Neural cell (in vitro differentiated cells): ENCODE results near the gene ARHGAP45. TPM values are rescaled to one million over a fixed set of nuclear protein-coding genes. Genes with fewer than 3 reads are reported as not detected.

Experiments
- H2AFZ ChIP-seq: fragments of 200-600, 300-800 bp; sonication (generic), shearing (Covaris generic); 2 replicates; pipeline ENCODE4 v1.6.0; 2014; ENCODE audit warnings: low read depth, mild to moderate bottlenecking, antibody characterized with exemption, low read length, moderate library complexity
- H3F3A ChIP-seq: fragments of 200-600 bp; shearing (Covaris generic); 2 replicates; pipeline ENCODE4 v1.6.1; 2016; ENCODE audit warnings: mild to moderate bottlenecking, moderate library complexity, mixed read lengths, antibody characterized with exemption, low read length; ENCODE audit not compliant: insufficient read depth, poor library complexity, severe bottlenecking
- H3K27ac ChIP-seq: fragments of 200-600, 300-800 bp; sonication (generic), shearing (Covaris generic); 2 replicates; pipeline ENCODE4 v1.5.1; 2014; ENCODE audit warnings: mild to moderate bottlenecking, low read length, moderate library complexity
- H3K27me3 ChIP-seq: fragments of 300-800, 200-600 bp; sonication (generic), shearing (Covaris generic); 2 replicates; pipeline ENCODE4 v1.6.0; 2014; ENCODE audit warnings: mild to moderate bottlenecking, low read depth, low read length, moderate library complexity; ENCODE audit not compliant: insufficient read depth
- H3K36me3 ChIP-seq: fragments of 300-800, 200-600 bp; sonication (generic), shearing (Covaris generic); 2 replicates; pipeline ENCODE4 v1.5.1; 2014; ENCODE audit warnings: mild to moderate bottlenecking, antibody characterized with exemption, low read length, moderate library complexity; ENCODE audit not compliant: insufficient read depth
- H3K4me2 ChIP-seq: fragments of 300-800, 200-600 bp; sonication (generic), shearing (Covaris generic); 2 replicates; pipeline ENCODE4 v1.6.0; 2014; ENCODE audit warnings: mild to moderate bottlenecking, low read length
- H3K4me3 ChIP-seq: fragments of 300-800, 200-600 bp; sonication (generic), shearing (Covaris generic); 2 replicates; pipeline ENCODE4 v1.5.1; 2014; ENCODE audit warnings: mild to moderate bottlenecking, low read length, moderate library complexity
- H3K79me2 ChIP-seq: fragments of 200-600 bp; shearing (Covaris generic); replicated peaks from 2 replicates; pipeline ENCODE4 v1.6.0; 2014; ENCODE audit warnings: mild to moderate bottlenecking, low read length, moderate library complexity; ENCODE audit not compliant: insufficient read depth
- H3K9ac ChIP-seq: fragments of 300-800, 200-600 bp; sonication (generic), shearing (Covaris generic); 2 replicates; pipeline ENCODE4 v1.6.1; 2016; ENCODE audit warnings: mild to moderate bottlenecking, low read length, mixed read lengths
- H3K9me2 ChIP-seq: fragments of 200-600 bp; shearing (Covaris generic); 2 replicates; pipeline ENCODE4 v1.6.1; 2016; ENCODE audit warnings: mild to moderate bottlenecking, low read length, mixed read lengths; ENCODE audit not compliant: insufficient read depth
- H3K9me3 ChIP-seq: fragments of 200-600, 300-800 bp; sonication (generic), shearing (Covaris generic); 2 replicates; pipeline ENCODE4 v1.6.1; 2016; ENCODE audit warnings: mild to moderate bottlenecking, mixed run types, low read length, moderate library complexity, mixed read lengths
- H4K20me1 ChIP-seq: fragments of 200-600 bp; shearing (Covaris generic); 2 replicates; pipeline ENCODE4 v1.6.1; 2016; ENCODE audit warnings: mild to moderate bottlenecking, mixed run types; ENCODE audit not compliant: insufficient read depth
- EP300 ChIP-seq: fragments of 450-650 bp; conservative IDR thresholded peaks from 2 replicates; pipeline ENCODE4 v1.6.1; 2014; ENCODE audit warnings: antibody characterized with exemption, mild to moderate bottlenecking, moderate library complexity; ENCODE audit not compliant: poor library complexity, severe bottlenecking
- EZH2 ChIP-seq: fragments of 200-600, 300-800 bp; shearing (Covaris generic), sonication (generic); IDR thresholded peaks from 2 replicates; pipeline ENCODE4 v1.6.1; 2014; ENCODE audit warnings: antibody characterized with exemption, low read length, borderline replicate concordance, mild to moderate bottlenecking; ENCODE audit not compliant: insufficient read depth, poor library complexity, severe bottlenecking
- MXI1 ChIP-seq: fragments of 450-650 bp; conservative IDR thresholded peaks from 2 replicates; pipeline ENCODE4 v1.6.1; 2014; ENCODE audit warnings: antibody characterized with exemption, mild to moderate bottlenecking; ENCODE audit not compliant: poor library complexity, severe bottlenecking
- POLR2AphosphoS5 ChIP-seq: IDR thresholded peaks from 2 replicates; pipeline ENCODE4 v1.6.1; 2012
- RAD21 ChIP-seq: fragments of 450-650 bp; conservative IDR thresholded peaks from 2 replicates; pipeline ENCODE4 v1.6.1; 2014; ENCODE audit warnings: antibody characterized with exemption, mild to moderate bottlenecking, moderate library complexity
- SMC3 ChIP-seq: fragments of 450-650 bp; conservative IDR thresholded peaks from 2 replicates; pipeline ENCODE4 v1.6.1; 2014; ENCODE audit warnings: antibody characterized with exemption, mild to moderate bottlenecking, moderate library complexity; ENCODE audit not compliant: poor library complexity
- TAF1 ChIP-seq: IDR thresholded peaks from 2 replicates; pipeline ENCODE4 v1.6.1; 2012; ENCODE audit warnings: low read depth
- polyA plus RNA-seq: library from polyadenylated mRNA; depleted of rRNA; stranded (reverse); fragments of >200 nt; gene quantifications from 2 replicates; pipeline ENCODE4 v1.2.3, GENCODE V29; 2014
- TF ChIP-seq, protein P1 (sequence below): fragments of 450-650 bp; IDR thresholded peaks from 2 replicates; pipeline ENCODE4 v1.5.1; 2014; ENCODE audit warnings: antibody characterized with exemption, mild to moderate bottlenecking, moderate library complexity; ENCODE audit not compliant: poor library complexity, severe bottlenecking
- TF ChIP-seq, protein P2 (sequence below): IDR thresholded peaks from 2 replicates; pipeline ENCODE4 v1.6.1; 2012; ENCODE audit warnings: borderline replicate concordance

The ARHGAP45 gene
- polyA plus RNA-seq, 1 donor from 2014 or later: 3.3 TPM

GRCh38 chr19:1060689-1061088 lies 6.3 kb upstream of the ARHGAP45 start:
- Histone ChIP-seq H3K9me2 (no peaks in the 10 kb centered on the region), H3K79me2 (no peaks in the 10 kb centered on the region), H3K36me3 (peaks cover 3% of the 10 kb centered on the region), H3K4me3 (no peak overlapping the region), H3K9me3 (peaks cover 27% of the 10 kb centered on the region), H2AFZ (no peak overlapping the region), H3K27me3 (peaks cover under 1% of the 10 kb centered on the region), H3K9ac (no peak overlapping the region), H3K4me2 (no peak overlapping the region), H3K27ac (no peak overlapping the region), H4K20me1 (no peaks in the 10 kb centered on the region), H3F3A (no peaks in the 10 kb centered on the region)
- TF ChIP-seq EP300: no peak
- no peak for TF ChIP-seq POLR2AphosphoS5
- TF ChIP-seq, protein P1, sequence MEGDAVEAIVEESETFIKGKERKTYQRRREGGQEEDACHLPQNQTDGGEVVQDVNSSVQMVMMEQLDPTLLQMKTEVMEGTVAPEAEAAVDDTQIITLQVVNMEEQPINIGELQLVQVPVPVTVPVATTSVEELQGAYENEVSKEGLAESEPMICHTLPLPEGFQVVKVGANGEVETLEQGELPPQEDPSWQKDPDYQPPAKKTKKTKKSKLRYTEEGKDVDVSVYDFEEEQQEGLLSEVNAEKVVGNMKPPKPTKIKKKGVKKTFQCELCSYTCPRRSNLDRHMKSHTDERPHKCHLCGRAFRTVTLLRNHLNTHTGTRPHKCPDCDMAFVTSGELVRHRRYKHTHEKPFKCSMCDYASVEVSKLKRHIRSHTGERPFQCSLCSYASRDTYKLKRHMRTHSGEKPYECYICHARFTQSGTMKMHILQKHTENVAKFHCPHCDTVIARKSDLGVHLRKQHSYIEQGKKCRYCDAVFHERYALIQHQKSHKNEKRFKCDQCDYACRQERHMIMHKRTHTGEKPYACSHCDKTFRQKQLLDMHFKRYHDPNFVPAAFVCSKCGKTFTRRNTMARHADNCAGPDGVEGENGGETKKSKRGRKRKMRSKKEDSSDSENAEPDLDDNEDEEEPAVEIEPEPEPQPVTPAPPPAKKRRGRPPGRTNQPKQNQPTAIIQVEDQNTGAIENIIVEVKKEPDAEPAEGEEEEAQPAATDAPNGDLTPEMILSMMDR: no peak
- TF ChIP-seq SMC3: no peak
- no peak for TF ChIP-seq RAD21
- no peak for TF ChIP-seq MXI1
- TF ChIP-seq EZH2: no peak
- TF ChIP-seq, protein P2, sequence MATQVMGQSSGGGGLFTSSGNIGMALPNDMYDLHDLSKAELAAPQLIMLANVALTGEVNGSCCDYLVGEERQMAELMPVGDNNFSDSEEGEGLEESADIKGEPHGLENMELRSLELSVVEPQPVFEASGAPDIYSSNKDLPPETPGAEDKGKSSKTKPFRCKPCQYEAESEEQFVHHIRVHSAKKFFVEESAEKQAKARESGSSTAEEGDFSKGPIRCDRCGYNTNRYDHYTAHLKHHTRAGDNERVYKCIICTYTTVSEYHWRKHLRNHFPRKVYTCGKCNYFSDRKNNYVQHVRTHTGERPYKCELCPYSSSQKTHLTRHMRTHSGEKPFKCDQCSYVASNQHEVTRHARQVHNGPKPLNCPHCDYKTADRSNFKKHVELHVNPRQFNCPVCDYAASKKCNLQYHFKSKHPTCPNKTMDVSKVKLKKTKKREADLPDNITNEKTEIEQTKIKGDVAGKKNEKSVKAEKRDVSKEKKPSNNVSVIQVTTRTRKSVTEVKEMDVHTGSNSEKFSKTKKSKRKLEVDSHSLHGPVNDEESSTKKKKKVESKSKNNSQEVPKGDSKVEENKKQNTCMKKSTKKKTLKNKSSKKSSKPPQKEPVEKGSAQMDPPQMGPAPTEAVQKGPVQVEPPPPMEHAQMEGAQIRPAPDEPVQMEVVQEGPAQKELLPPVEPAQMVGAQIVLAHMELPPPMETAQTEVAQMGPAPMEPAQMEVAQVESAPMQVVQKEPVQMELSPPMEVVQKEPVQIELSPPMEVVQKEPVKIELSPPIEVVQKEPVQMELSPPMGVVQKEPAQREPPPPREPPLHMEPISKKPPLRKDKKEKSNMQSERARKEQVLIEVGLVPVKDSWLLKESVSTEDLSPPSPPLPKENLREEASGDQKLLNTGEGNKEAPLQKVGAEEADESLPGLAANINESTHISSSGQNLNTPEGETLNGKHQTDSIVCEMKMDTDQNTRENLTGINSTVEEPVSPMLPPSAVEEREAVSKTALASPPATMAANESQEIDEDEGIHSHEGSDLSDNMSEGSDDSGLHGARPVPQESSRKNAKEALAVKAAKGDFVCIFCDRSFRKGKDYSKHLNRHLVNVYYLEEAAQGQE: no peak
- no peak for TF ChIP-seq TAF1

DNA sequence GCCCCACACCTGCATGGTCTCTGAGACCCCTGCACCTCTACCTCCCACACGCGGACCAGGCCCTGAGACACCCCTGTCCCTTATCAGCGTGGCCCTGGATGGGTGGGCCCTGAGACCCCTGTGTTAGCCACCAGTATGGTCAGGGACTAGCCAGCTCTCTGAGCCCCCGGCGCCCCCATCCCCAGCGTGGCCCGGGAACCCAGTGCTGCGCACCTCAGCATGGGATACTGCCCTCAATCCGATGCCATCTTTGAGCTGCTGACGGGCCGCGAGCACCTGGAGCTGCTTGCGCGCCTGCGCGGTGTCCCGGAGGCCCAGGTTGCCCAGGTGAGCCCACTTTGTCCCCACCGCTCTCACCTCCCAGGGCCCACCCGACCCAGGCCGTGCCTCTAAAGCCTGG lies 5.0 kb upstream of the ARHGAP45 start:
- no peaks in the 10 kb centered on the region for H3K9me2 ChIP-seq
- peaks cover 3% of the 10 kb centered on the region for H3K36me3 ChIP-seq
- no peak overlapping the region for H2AFZ ChIP-seq
- H3K9me3 ChIP-seq: peaks cover 14% of the 10 kb centered on the region
- H3K4me2 ChIP-seq: no peak overlapping the region
- H3K4me3 ChIP-seq: no peak overlapping the region
- H3K27me3 ChIP-seq: peaks cover 9% of the 10 kb centered on the region
- H3K27ac ChIP-seq: no peak overlapping the region
- no peak overlapping the region for H3K9ac ChIP-seq
- no peak for TF ChIP-seq RAD21
- no peak for TF ChIP-seq POLR2AphosphoS5
- TF ChIP-seq SMC3: no peak
- no peak for TF ChIP-seq EZH2
- no peak for TF ChIP-seq MXI1
- TF ChIP-seq, protein P2: no peak
- no peak for TF ChIP-seq EP300
- TF ChIP-seq, protein P1: no peak
- TF ChIP-seq TAF1: no peak
- H3K79me2 ChIP-seq: no peaks in the 10 kb centered on the region
- no peaks in the 10 kb centered on the region for H4K20me1 ChIP-seq
- H3F3A ChIP-seq: no peaks in the 10 kb centered on the region
